Lung (tissue), 12 donors: ENCODE results near the gene EZR. TPM values are rescaled to one million over a fixed set of nuclear protein-coding genes. Genes with fewer than 3 reads are reported as not detected.
"Not testable (repeated sequence)": the region's sequence is repeated elsewhere in the genome, so short reads cannot be mapped to it uniquely, and the experiment has no call there.

Experiments
- ATAC-seq: fragments of 200-7000 bp; cut with Tn5 transposase; one replicate; pipeline ENCODE4 v1.9.1; 2020; ENCODE audit warnings: moderate number of reproducible peaks; ENCODE audit not compliant: insufficient read depth, low FRiP score
- DNase-seq, 3 donors: peaks; one replicate each; pipeline ENCODE4 v3.0.0-alpha.2; 2013 to 2017
- H3K27ac ChIP-seq, 2 donors: one replicate each; pipeline ENCODE4 v1.5.1; 2013; ENCODE audit warnings: mild to moderate bottlenecking in 2 of 2, moderate library complexity in 2 of 2, control low read depth in 1 of 2, inconsistent platforms in 1 of 2, low read depth in 1 of 2, low read length in 1 of 2
- H3K27me3 ChIP-seq, 3 donors: one replicate each; pipeline ENCODE4 v1.5.1; 2013; ENCODE audit warnings: low read length in 2 of 3; ENCODE audit not compliant: control insufficient read depth in 3 of 3, insufficient read depth in 3 of 3
- H3K36me3 ChIP-seq, 4 donors: one replicate each; pipeline ENCODE4 v1.5.1; 2013; ENCODE audit warnings: low read length in 4 of 4, mild to moderate bottlenecking in 1 of 4, moderate library complexity in 1 of 4; ENCODE audit not compliant: control insufficient read depth in 4 of 4, insufficient read depth in 4 of 4
- H3K4me1 ChIP-seq, 5 donors: one replicate each; pipeline ENCODE4 v1.5.1; 2013; ENCODE audit warnings: low read length in 5 of 5, mild to moderate bottlenecking in 2 of 5, moderate library complexity in 1 of 5; ENCODE audit not compliant: control insufficient read depth in 5 of 5, insufficient read depth in 5 of 5
- H3K4me3 ChIP-seq: one replicate; pipeline ENCODE4 v1.5.1; 2013; ENCODE audit warnings: mild to moderate bottlenecking, control low read depth, moderate library complexity
- H3K9ac ChIP-seq, 2 donors: one replicate each; pipeline ENCODE4 v1.5.1; 2013; ENCODE audit warnings: low read length in 2 of 2, control low read depth in 1 of 2; ENCODE audit not compliant: insufficient read depth in 1 of 2
- H3K9me3 ChIP-seq, 4 donors: one replicate each; pipeline ENCODE4 v1.5.1; 2013; ENCODE audit warnings: low read length in 3 of 4, mild to moderate bottlenecking in 1 of 4, moderate library complexity in 1 of 4; ENCODE audit not compliant: control insufficient read depth in 4 of 4, insufficient read depth in 3 of 4
- CTCF ChIP-seq: IDR thresholded peaks from 2 replicates; pipeline ENCODE4 v1.5.1; 2012; ENCODE audit warnings: mild to moderate bottlenecking; ENCODE audit errors: control extremely low read depth, extremely low read depth
- WGBS, 2 donors: extraction: QIAGEN DNeasy Blood & Tissue Kit; methylation state at CpG; one replicate each; pipeline ENCODE4 v1.1.7; 2013; 5-methylcytosine and 5-hydroxymethylcytosine counted together
- polyA plus RNA-seq, 2 donors: library from polyadenylated mRNA; stranded (reverse); fragments of 200-250 nt; gene quantifications; one replicate each; pipeline ENCODE4 v1.2.1, GENCODE V29; 2013
- total RNA-seq, 2 donors: library from RNA; depleted of rRNA in 1 of 2; stranded (reverse); fragments of >200 nt in 1 of 2; gene quantifications; one replicate each; pipeline ENCODE4 v1.2.1, GENCODE V29; 2014 to 2021
- donor health status: control.
- donor health status: control.
- donor health status: Bipolar disorder and iron deficiency.
- donor health status: healthy.
- donor health status: DM: yes; HTN: yes; CAD: no.

EZR gene
- total and polyA plus RNA-seq, 4 donors, result 168 to 452 (median 198) TPM

- Histone ChIP-seq H3K4me3 (no peak overlapping the region), H3K9me3 (no peaks in the 10 kb centered on the region), H3K4me1 (peaks cover 18 to 38% (median 21%) of the 10 kb centered on the region in 5 donors), H3K27ac (no peak overlapping the region), H3K27me3 (no peaks in the 10 kb centered on the region), H3K9ac (no peak overlapping the region), H3K36me3 (no peaks in the 10 kb centered on the region)
- DNase-seq, result no peak
- WGBS, 2 donors, result 70 to 92% methylated on average over 5 of the region's 5 CpGs
- ATAC-seq, result no peak
- TF ChIP-seq CTCF, result no peak
These were observed 23.7 kb downstream of the EZR start for GRCh38 chr6:158795516-158795915.

GRCh38 chr6:158793432-158793831 lies 25.7 kb downstream of the EZR start:
- ATAC-seq (no peak), DNase-seq (peak in 1 of 3 donors; percentile 42)
- H3K4me3 ChIP-seq, result no peak overlapping the region
- no peak overlapping the region for H3K27ac ChIP-seq
- H3K9me3 ChIP-seq, result no peaks in the 10 kb centered on the region
- H3K4me1 ChIP-seq, result peaks cover 10 to 29% (median 13%) of the 10 kb centered on the region in 5 donors
- WGBS, 2 donors, result 25 to 40% methylated on average over 1 of the region's 1 CpG
- peaks cover 0 to 6% (median 2%) of the 10 kb centered on the region in 4 donors for H3K36me3 ChIP-seq
- no peak for TF ChIP-seq CTCF
- no peak overlapping the region for H3K9ac ChIP-seq
- no peaks in the 10 kb centered on the region for H3K27me3 ChIP-seq

GRCh38 chr6:158792505-158792904 lies 26.7 kb downstream of the EZR start:
- not testable (repeated sequence) for H3K9me3 ChIP-seq, H3K4me3 ChIP-seq, H3K27ac ChIP-seq, DNase-seq, H3K27me3 ChIP-seq, ATAC-seq, H3K9ac ChIP-seq
- peaks cover 3 to 22% (median 6%) of the 10 kb centered on the region in 5 donors for H3K4me1 ChIP-seq
- H3K36me3 ChIP-seq, result peaks cover 0 to 11% (median 8%) of the 10 kb centered on the region in 4 donors
- WGBS, 2 donors, result 83 to 86% methylated on average over 10 of the region's 10 CpGs

GRCh38 chr6:158791274-158791855 lies 27.8 kb downstream of the EZR start:
- Histone ChIP-seq H3K4me3 (no peak overlapping the region), H3K36me3 (peaks cover 5 to 16% (median 11%) of the 10 kb centered on the region in 4 donors), H3K4me1 (peaks cover 0 to 15% (median 0%) of the 10 kb centered on the region in 5 donors), H3K27me3 (no peaks in the 10 kb centered on the region), H3K27ac (no peak overlapping the region), H3K9me3 (no peaks in the 10 kb centered on the region), H3K9ac (no peak overlapping the region)
- TF ChIP-seq CTCF, result no peak
- 78 to 80% methylated on average over 4 to 7 of the region's 7 CpGs for WGBS, 2 donors
- no peak for DNase-seq
- no peak for ATAC-seq
